SK-N-MC (cell line): Measurements from ENCODE around the gene ZNF423.

Experiments
- DNase-seq: peaks from one replicate; pipeline ENCODE4 v3.0.0-alpha.2; 2011; ENCODE audit warnings: low read depth, low spot score
- H3K27ac ChIP-seq: fragments of 200-600 bp; sonication (generic); 2 replicates; pipeline ENCODE4 v1.5.1; 2016; ENCODE audit warnings: mixed run types
- H3K36me3 ChIP-seq: fragments of 200-600 bp; sonication (generic); 2 replicates; pipeline ENCODE4 v1.6.1; 2017; ENCODE audit warnings: antibody characterized with exemption, low read length, mixed read lengths; ENCODE audit not compliant: insufficient read depth
- H3K4me3 ChIP-seq: fragments of 200-600 bp; sonication (generic); 2 replicates; pipeline ENCODE4 v1.5.1; 2016
- H3K9ac ChIP-seq: fragments of 200-600 bp; sonication (generic); 2 replicates; pipeline ENCODE4 v1.8.0; 2017; ENCODE audit warnings: mixed run types, mixed read lengths; ENCODE audit not compliant: insufficient read length
- H3K9me3 ChIP-seq: fragments of 200-600 bp; sonication (generic); 2 replicates; pipeline ENCODE4 v1.6.1; 2017; ENCODE audit warnings: low read depth, mild to moderate bottlenecking, antibody characterized with exemption, low read length, moderate library complexity, mixed read lengths
- EZH2 ChIP-seq: fragments of 200-600 bp; sonication (generic); IDR thresholded peaks from one replicate; pipeline ENCODE4 v1.6.1; 2017; ENCODE audit warnings: antibody characterized with exemption
- FOXP2 ChIP-seq: optimal IDR thresholded peaks from 2 replicates; pipeline ENCODE3; 2011; ENCODE audit warnings: mild to moderate bottlenecking, moderate library complexity; ENCODE audit not compliant: insufficient read depth; ENCODE audit errors: extremely low read length, control extremely low read depth
- POLR2AphosphoS5 ChIP-seq: IDR thresholded peaks from 2 replicates; pipeline ENCODE4 v1.6.1; 2012; ENCODE audit warnings: mild to moderate bottlenecking, low read depth, low read length, borderline replicate concordance

ZNF423 gene

DNA sequence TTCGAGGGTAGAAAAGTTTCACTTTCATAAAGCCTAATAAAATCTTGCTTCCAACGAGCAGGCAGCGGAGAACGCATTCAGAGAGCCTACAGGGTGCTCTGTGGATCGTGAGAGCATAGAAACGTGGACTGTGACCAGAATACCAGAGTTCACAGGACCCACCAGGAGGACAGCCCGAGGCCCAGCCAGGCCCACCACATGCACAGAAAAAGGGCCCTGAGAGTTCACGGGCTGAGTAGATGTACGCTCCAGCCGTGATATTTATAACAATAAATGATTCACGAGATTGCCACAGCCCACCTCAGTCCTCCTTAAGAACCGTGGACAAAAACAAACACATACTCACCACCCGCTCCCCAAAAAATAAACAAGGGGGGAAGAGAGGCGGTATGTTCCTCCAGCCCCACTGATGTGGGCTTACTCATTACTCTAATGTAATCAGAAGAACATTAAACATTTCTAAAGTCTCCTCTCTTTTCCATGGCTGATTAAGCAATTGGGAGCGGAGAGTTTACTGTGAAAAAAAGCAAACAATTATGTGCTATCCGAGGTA lies 275.1 kb downstream of the ZNF423 start:
- no peak for DNase-seq
- H3K9ac ChIP-seq: no peak overlapping the region
- TF ChIP-seq FOXP2 (no peak), EZH2 (no peak), POLR2AphosphoS5 (no peak)
- H3K36me3 ChIP-seq: no peaks in the 10 kb centered on the region
- no peaks in the 10 kb centered on the region for H3K9me3 ChIP-seq
- H3K27ac ChIP-seq: no peak overlapping the region
- H3K4me3 ChIP-seq: no peak overlapping the region

DNA sequence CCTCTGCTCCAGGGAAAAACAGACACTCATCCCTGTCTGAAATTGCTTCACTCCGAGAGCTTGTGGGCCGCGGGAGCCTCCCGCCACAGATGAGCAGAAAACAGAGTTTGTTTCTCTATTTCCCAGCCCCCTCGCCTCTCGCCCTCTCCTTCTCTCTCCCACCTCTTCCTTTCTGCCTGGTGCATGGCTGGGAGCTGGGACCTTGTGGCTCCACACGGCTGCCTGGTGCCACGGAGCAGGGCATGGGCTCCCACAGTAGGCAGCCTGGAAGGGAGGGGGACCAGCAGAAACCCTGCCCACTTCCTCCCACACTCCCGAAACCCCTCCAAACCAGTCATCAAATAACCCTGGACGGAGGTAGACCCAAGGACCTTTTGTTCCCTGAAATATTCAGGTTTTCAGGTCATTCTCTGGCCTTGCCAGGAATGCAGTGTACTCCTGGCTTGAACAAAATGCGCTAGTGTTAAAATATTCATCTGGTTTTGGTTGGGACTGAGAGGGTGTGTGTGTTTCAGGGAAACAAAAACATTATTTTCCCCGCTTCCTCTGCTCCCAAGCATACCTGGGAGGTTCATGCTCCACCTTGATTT lies 277.4 kb downstream of the ZNF423 start:
- no peak overlapping the region for H3K27ac ChIP-seq
- DNase-seq: no peak
- H3K9me3 ChIP-seq: no peaks in the 10 kb centered on the region
- TF ChIP-seq EZH2 (no peak), FOXP2 (no peak), POLR2AphosphoS5 (no peak)
- H3K36me3 ChIP-seq: no peaks in the 10 kb centered on the region
- H3K9ac ChIP-seq: no peak overlapping the region
- H3K4me3 ChIP-seq: no peak overlapping the region

DNA sequence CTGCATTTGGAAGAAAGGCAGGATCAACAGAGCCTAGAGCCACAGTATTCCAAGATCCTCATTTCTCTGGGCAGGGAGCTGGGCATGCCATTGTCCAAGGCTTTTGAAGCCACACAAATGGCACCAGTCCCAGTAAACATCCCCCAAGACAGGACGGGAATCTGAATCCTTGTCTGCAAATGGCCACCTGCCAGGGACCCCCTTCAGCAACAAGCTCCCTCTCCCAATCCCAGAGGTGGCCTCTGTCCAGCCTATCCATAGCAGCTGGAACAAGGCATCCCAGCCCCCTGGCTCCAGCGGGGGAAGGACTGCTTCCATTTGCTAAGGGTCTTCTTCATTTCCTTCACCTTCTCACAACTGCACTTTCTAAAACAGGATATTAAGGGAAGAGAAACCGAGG lies 277.9 kb downstream of the ZNF423 start:
- H3K36me3 ChIP-seq: no peaks in the 10 kb centered on the region
- no peak for DNase-seq
- H3K4me3 ChIP-seq: no peak overlapping the region
- H3K27ac ChIP-seq: no peak overlapping the region
- no peak overlapping the region for H3K9ac ChIP-seq
- no peak for TF ChIP-seq FOXP2
- no peak for TF ChIP-seq POLR2AphosphoS5
- no peak for TF ChIP-seq EZH2
- H3K9me3 ChIP-seq: no peaks in the 10 kb centered on the region

DNA sequence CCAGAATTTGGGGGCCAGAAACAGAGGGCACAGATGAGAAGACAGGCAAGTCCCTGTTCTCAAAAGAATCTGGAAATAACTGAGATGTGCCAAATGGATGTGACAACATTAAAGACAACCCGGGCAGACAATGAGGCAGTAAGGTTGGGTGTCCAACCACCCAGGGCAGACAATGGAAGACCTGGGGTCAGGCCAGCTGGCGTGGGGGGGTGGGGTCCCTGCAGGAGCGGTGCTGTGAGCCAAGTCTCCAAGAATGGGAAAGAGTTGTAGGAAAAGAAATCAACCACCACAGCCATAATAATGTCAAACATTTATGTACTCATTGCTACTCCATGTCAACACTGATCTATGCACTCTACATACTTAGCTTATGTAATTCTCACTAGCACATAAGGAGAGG lies 279.0 kb downstream of the ZNF423 start:
- TF ChIP-seq POLR2AphosphoS5: no peak
- TF ChIP-seq FOXP2: no peak
- Histone ChIP-seq H3K9me3 (no peaks in the 10 kb centered on the region), H3K27ac (no peak overlapping the region), H3K9ac (no peak overlapping the region), H3K4me3 (no peak overlapping the region), H3K36me3 (no peaks in the 10 kb centered on the region)
- DNase-seq: no peak

DNA sequence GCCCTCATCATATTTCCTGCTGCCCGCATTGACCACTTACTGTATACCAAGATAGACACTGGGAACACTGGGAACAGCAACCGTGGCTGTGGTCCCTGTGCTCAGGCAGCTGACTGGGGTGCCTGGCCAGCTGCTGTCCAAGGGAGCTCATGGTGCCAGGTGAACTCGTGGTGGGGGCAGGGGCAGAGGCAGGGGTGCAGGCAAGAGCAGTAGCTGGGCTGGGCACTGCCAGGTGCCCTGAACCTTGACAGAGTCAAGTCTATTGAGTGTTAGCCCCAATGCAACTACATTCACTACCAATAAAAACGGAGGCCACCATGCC lies 279.8 kb downstream of the ZNF423 start:
- Histone ChIP-seq H3K9me3 (no peaks in the 10 kb centered on the region), H3K36me3 (no peaks in the 10 kb centered on the region), H3K4me3 (no peak overlapping the region), H3K9ac (no peak overlapping the region), H3K27ac (no peak overlapping the region)
- no peak for DNase-seq
- no peak for TF ChIP-seq EZH2
- TF ChIP-seq POLR2AphosphoS5: no peak
- no peak for TF ChIP-seq FOXP2

DNA sequence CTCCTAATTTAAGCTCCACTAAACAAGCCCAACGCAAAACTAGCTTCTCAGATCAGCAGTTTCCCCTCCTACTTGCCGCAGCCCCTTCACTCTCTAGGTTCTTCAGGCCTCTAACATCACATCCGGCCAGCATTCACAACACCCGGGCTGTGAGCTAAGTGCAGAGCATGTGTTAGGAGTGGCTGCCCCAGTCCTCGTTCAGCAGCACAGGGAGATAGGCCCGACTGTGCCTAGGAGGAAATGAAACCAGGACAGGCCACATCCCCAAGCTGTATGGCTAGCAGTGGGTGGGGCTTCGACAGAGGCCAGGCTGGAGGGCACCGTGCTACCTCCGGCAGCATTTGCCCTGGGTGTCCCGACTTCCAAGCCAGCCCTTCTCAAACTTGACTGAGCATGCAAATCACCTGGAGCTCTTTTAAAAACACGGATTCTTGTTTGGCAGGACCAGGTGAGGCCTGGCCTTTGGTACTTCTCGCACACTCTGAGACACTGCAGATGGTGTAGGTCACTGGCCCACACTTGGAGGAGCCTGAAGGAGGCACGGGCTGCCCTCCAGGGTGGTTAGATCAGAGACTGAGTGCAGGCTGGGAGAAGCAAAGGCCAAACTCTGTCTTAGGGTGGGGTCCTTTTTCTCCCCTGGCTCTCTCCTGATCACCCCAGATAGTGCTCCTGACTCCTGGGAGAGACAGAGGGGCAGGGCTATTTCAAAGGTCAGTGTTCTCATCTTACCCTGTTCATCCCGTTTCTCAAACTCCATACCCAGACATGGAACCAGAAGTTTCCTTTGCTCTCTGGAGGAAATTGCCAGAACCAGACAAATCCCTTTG lies 280.4 kb downstream of the ZNF423 start:
- H3K4me3 ChIP-seq: no peak overlapping the region
- no peak overlapping the region for H3K27ac ChIP-seq
- no peak for DNase-seq
- TF ChIP-seq FOXP2 (no peak), POLR2AphosphoS5 (no peak), EZH2 (no peak)
- no peaks in the 10 kb centered on the region for H3K36me3 ChIP-seq
- no peak overlapping the region for H3K9ac ChIP-seq
- H3K9me3 ChIP-seq: no peaks in the 10 kb centered on the region

DNA sequence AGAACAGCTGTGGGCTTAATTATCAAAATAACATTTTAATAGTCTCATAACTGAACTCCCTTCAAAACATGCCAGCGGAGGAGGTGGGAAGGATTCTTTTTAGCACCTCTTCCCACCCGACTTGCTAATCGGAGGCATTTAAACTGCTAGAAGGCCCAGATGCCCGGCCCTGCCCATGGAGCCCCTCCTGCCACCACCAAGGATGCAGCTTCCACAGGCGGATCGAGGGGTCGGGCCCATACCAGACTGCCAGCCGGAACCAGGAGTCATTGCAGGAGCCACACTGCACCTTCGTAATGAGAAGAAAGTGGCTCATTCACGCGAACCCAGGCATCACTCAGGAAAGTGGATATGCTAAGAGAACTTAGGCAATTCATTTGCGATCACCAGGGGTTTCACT lies 281.1 kb downstream of the ZNF423 start:
- Histone ChIP-seq H3K4me3 (no peak overlapping the region), H3K9me3 (no peaks in the 10 kb centered on the region), H3K9ac (no peak overlapping the region), H3K27ac (no peak overlapping the region), H3K36me3 (no peaks in the 10 kb centered on the region)
- TF ChIP-seq FOXP2: no peak
- DNase-seq: no peak

DNA sequence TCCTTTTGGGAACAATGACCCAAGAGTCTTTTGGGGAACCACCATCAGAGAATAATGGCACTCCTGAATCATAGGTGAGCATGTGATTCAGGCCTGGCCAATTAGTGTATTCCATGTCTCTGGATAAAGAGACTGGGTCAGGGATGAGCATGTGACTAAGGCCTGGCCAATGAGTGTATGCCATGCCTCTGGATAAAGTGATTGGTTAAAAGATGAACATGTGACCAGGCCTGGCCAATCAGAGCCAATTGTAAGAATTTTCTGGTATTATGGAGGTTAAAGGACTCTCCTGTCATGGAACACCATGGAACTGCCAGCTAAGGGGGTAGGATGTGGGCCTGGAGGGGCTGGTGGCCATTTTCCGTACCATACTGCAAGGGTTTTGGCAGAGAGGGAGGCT lies 288.0 kb downstream of the ZNF423 start:
- Histone ChIP-seq H3K9ac (no peak overlapping the region), H3K9me3 (no peaks in the 10 kb centered on the region), H3K36me3 (no peaks in the 10 kb centered on the region), H3K4me3 (no peak overlapping the region), H3K27ac (no peak overlapping the region)
- no peak for DNase-seq
- no peak for TF ChIP-seq FOXP2
- TF ChIP-seq POLR2AphosphoS5: no peak
- no peak for TF ChIP-seq EZH2

DNA sequence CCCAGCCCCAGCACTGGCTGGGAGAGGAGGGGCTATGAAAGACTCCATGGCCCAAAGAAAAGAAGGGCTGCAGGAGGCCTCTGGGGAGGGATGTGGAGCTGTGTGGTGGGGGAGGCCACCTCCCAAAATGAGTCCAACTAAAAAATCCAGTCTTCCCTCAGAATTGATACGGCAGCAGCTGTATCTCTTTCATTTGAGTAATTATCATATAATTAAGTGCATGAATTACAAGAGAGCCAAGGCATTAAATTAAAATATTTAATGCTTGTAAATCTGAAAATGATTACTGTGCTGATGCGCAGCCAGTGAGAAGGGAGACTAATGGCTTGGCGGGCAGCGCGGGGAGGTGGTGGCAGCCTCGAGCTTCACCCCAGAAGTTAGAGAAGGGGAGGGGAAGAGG lies 289.5 kb downstream of the ZNF423 start:
- H3K9ac ChIP-seq: no peak overlapping the region
- no peak for TF ChIP-seq FOXP2
- no peak for TF ChIP-seq POLR2AphosphoS5
- TF ChIP-seq EZH2: no peak
- H3K4me3 ChIP-seq: no peak overlapping the region
- no peaks in the 10 kb centered on the region for H3K36me3 ChIP-seq
- no peaks in the 10 kb centered on the region for H3K9me3 ChIP-seq
- H3K27ac ChIP-seq: no peak overlapping the region; the same call in 1 of the 2 replicates
- no peak for DNase-seq
